Neural cell (in vitro differentiated cells): ENCODE data around the gene CCDC77. TPM values are rescaled to one million over a fixed set of nuclear protein-coding genes. Genes with fewer than 3 reads are reported as not detected.

Experiments used
- H2AFZ ChIP-seq: fragments of 200-600, 300-800 bp; sonication (generic), shearing (Covaris generic); 2 replicates; pipeline ENCODE4 v1.6.0; 2014; ENCODE audit warnings: low read depth, mild to moderate bottlenecking, antibody characterized with exemption, low read length, moderate library complexity
- H3F3A ChIP-seq: fragments of 200-600 bp; shearing (Covaris generic); 2 replicates; pipeline ENCODE4 v1.6.1; 2016; ENCODE audit warnings: mild to moderate bottlenecking, moderate library complexity, mixed read lengths, antibody characterized with exemption, low read length; ENCODE audit not compliant: insufficient read depth, poor library complexity, severe bottlenecking
- H3K27ac ChIP-seq: fragments of 200-600, 300-800 bp; sonication (generic), shearing (Covaris generic); 2 replicates; pipeline ENCODE4 v1.5.1; 2014; ENCODE audit warnings: mild to moderate bottlenecking, low read length, moderate library complexity
- H3K27me3 ChIP-seq: fragments of 300-800, 200-600 bp; sonication (generic), shearing (Covaris generic); 2 replicates; pipeline ENCODE4 v1.6.0; 2014; ENCODE audit warnings: mild to moderate bottlenecking, low read depth, low read length, moderate library complexity; ENCODE audit not compliant: insufficient read depth
- H3K36me3 ChIP-seq: fragments of 300-800, 200-600 bp; sonication (generic), shearing (Covaris generic); 2 replicates; pipeline ENCODE4 v1.5.1; 2014; ENCODE audit warnings: mild to moderate bottlenecking, antibody characterized with exemption, low read length, moderate library complexity; ENCODE audit not compliant: insufficient read depth
- H3K4me2 ChIP-seq: fragments of 300-800, 200-600 bp; sonication (generic), shearing (Covaris generic); 2 replicates; pipeline ENCODE4 v1.6.0; 2014; ENCODE audit warnings: mild to moderate bottlenecking, low read length
- H3K4me3 ChIP-seq: fragments of 300-800, 200-600 bp; sonication (generic), shearing (Covaris generic); 2 replicates; pipeline ENCODE4 v1.5.1; 2014; ENCODE audit warnings: mild to moderate bottlenecking, low read length, moderate library complexity
- H3K79me2 ChIP-seq: fragments of 200-600 bp; shearing (Covaris generic); replicated peaks from 2 replicates; pipeline ENCODE4 v1.6.0; 2014; ENCODE audit warnings: mild to moderate bottlenecking, low read length, moderate library complexity; ENCODE audit not compliant: insufficient read depth
- H3K9ac ChIP-seq: fragments of 300-800, 200-600 bp; sonication (generic), shearing (Covaris generic); 2 replicates; pipeline ENCODE4 v1.6.1; 2016; ENCODE audit warnings: mild to moderate bottlenecking, low read length, mixed read lengths
- H3K9me2 ChIP-seq: fragments of 200-600 bp; shearing (Covaris generic); 2 replicates; pipeline ENCODE4 v1.6.1; 2016; ENCODE audit warnings: mild to moderate bottlenecking, low read length, mixed read lengths; ENCODE audit not compliant: insufficient read depth
- H3K9me3 ChIP-seq: fragments of 200-600, 300-800 bp; sonication (generic), shearing (Covaris generic); 2 replicates; pipeline ENCODE4 v1.6.1; 2016; ENCODE audit warnings: mild to moderate bottlenecking, mixed run types, low read length, moderate library complexity, mixed read lengths
- H4K20me1 ChIP-seq: fragments of 200-600 bp; shearing (Covaris generic); 2 replicates; pipeline ENCODE4 v1.6.1; 2016; ENCODE audit warnings: mild to moderate bottlenecking, mixed run types; ENCODE audit not compliant: insufficient read depth
- EP300 ChIP-seq: fragments of 450-650 bp; conservative IDR thresholded peaks from 2 replicates; pipeline ENCODE4 v1.6.1; 2014; ENCODE audit warnings: antibody characterized with exemption, mild to moderate bottlenecking, moderate library complexity; ENCODE audit not compliant: poor library complexity, severe bottlenecking
- EZH2 ChIP-seq: fragments of 200-600, 300-800 bp; shearing (Covaris generic), sonication (generic); IDR thresholded peaks from 2 replicates; pipeline ENCODE4 v1.6.1; 2014; ENCODE audit warnings: antibody characterized with exemption, low read length, borderline replicate concordance, mild to moderate bottlenecking; ENCODE audit not compliant: insufficient read depth, poor library complexity, severe bottlenecking
- MXI1 ChIP-seq: fragments of 450-650 bp; conservative IDR thresholded peaks from 2 replicates; pipeline ENCODE4 v1.6.1; 2014; ENCODE audit warnings: antibody characterized with exemption, mild to moderate bottlenecking; ENCODE audit not compliant: poor library complexity, severe bottlenecking
- POLR2AphosphoS5 ChIP-seq: IDR thresholded peaks from 2 replicates; pipeline ENCODE4 v1.6.1; 2012
- RAD21 ChIP-seq: fragments of 450-650 bp; conservative IDR thresholded peaks from 2 replicates; pipeline ENCODE4 v1.6.1; 2014; ENCODE audit warnings: antibody characterized with exemption, mild to moderate bottlenecking, moderate library complexity
- SMC3 ChIP-seq: fragments of 450-650 bp; conservative IDR thresholded peaks from 2 replicates; pipeline ENCODE4 v1.6.1; 2014; ENCODE audit warnings: antibody characterized with exemption, mild to moderate bottlenecking, moderate library complexity; ENCODE audit not compliant: poor library complexity
- TAF1 ChIP-seq: IDR thresholded peaks from 2 replicates; pipeline ENCODE4 v1.6.1; 2012; ENCODE audit warnings: low read depth
- polyA plus RNA-seq: library from polyadenylated mRNA; depleted of rRNA; stranded (reverse); fragments of >200 nt; gene quantifications from 2 replicates; pipeline ENCODE4 v1.2.3, GENCODE V29; 2014
- TF ChIP-seq, protein P1 (sequence below): fragments of 450-650 bp; IDR thresholded peaks from 2 replicates; pipeline ENCODE4 v1.5.1; 2014; ENCODE audit warnings: antibody characterized with exemption, mild to moderate bottlenecking, moderate library complexity; ENCODE audit not compliant: poor library complexity, severe bottlenecking
- TF ChIP-seq, protein P2 (sequence below): IDR thresholded peaks from 2 replicates; pipeline ENCODE4 v1.6.1; 2012; ENCODE audit warnings: borderline replicate concordance

CCDC77 gene
- polyA plus RNA-seq, 1 donor from 2014 or later = 42.9 TPM

DNA sequence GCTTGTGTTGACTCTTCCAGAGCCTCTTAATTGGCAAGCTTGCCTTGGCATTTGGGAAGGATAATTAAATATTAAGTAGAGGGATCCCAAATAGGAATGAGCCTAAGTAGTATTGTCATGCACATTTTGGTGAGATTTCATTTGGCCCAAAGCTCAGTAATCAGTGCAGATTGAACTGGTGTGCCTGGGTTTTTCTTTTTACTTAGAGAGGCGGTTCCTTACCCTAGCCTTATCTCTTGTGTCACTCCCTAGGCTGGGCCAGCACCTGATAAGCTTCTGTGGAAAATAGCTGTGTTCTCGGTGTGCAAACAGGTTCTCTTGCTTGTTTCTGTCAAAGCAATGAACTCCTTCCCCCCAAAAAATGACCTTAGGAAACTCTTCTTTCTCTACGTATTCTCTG lies 49.0 kb downstream of the CCDC77 start:
- Histone ChIP-seq H2AFZ (no peak overlapping the region), H4K20me1 (no peaks in the 10 kb centered on the region), H3K9me2 (no peaks in the 10 kb centered on the region), H3K27me3 (no peaks in the 10 kb centered on the region), H3K27ac (no peak overlapping the region), H3K79me2 (no peaks in the 10 kb centered on the region), H3F3A (no peaks in the 10 kb centered on the region), H3K36me3 (no peaks in the 10 kb centered on the region), H3K9me3 (no peaks in the 10 kb centered on the region), H3K4me2 (no peak overlapping the region), H3K4me3 (no peak overlapping the region), H3K9ac (no peak overlapping the region)
- TF ChIP-seq EP300 (no peak), POLR2AphosphoS5 (no peak), SMC3 (no peak), TAF1 (no peak), EZH2 (no peak), MXI1 (no peak), RAD21 (no peak)
- TF ChIP-seq, protein P1, sequence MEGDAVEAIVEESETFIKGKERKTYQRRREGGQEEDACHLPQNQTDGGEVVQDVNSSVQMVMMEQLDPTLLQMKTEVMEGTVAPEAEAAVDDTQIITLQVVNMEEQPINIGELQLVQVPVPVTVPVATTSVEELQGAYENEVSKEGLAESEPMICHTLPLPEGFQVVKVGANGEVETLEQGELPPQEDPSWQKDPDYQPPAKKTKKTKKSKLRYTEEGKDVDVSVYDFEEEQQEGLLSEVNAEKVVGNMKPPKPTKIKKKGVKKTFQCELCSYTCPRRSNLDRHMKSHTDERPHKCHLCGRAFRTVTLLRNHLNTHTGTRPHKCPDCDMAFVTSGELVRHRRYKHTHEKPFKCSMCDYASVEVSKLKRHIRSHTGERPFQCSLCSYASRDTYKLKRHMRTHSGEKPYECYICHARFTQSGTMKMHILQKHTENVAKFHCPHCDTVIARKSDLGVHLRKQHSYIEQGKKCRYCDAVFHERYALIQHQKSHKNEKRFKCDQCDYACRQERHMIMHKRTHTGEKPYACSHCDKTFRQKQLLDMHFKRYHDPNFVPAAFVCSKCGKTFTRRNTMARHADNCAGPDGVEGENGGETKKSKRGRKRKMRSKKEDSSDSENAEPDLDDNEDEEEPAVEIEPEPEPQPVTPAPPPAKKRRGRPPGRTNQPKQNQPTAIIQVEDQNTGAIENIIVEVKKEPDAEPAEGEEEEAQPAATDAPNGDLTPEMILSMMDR = no peak
- TF ChIP-seq, protein P2, sequence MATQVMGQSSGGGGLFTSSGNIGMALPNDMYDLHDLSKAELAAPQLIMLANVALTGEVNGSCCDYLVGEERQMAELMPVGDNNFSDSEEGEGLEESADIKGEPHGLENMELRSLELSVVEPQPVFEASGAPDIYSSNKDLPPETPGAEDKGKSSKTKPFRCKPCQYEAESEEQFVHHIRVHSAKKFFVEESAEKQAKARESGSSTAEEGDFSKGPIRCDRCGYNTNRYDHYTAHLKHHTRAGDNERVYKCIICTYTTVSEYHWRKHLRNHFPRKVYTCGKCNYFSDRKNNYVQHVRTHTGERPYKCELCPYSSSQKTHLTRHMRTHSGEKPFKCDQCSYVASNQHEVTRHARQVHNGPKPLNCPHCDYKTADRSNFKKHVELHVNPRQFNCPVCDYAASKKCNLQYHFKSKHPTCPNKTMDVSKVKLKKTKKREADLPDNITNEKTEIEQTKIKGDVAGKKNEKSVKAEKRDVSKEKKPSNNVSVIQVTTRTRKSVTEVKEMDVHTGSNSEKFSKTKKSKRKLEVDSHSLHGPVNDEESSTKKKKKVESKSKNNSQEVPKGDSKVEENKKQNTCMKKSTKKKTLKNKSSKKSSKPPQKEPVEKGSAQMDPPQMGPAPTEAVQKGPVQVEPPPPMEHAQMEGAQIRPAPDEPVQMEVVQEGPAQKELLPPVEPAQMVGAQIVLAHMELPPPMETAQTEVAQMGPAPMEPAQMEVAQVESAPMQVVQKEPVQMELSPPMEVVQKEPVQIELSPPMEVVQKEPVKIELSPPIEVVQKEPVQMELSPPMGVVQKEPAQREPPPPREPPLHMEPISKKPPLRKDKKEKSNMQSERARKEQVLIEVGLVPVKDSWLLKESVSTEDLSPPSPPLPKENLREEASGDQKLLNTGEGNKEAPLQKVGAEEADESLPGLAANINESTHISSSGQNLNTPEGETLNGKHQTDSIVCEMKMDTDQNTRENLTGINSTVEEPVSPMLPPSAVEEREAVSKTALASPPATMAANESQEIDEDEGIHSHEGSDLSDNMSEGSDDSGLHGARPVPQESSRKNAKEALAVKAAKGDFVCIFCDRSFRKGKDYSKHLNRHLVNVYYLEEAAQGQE = no peak

DNA sequence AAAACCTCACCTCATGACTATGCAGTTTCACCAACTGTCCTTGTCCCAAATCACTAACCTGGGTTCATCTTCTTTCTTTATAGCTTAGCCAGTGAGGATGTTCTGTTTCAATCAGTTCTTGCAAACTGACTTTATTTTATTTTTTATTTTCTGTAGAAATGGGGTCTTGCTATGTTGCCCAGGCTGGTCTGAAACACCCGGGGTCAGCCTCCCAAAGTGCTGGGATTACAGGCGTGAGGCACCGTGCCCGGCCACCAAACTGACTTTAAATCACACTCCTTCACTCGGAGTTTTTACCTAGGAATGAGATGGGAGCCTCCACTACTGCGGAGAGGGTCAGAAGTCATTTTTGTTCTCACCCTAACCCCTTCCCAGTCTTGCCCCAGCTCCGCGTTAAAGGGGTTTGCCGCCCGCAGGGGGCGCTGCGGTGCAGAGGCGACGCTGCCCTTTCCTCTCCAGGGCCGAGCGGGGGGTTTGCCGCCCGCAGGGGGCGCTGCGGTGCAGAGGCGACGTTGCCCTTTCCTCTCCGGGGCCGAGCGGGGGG lies 51.3 kb downstream of the CCDC77 start:
- Histone ChIP-seq H3K9ac (no peak overlapping the region), H3K27me3 (no peaks in the 10 kb centered on the region), H3K4me3 (no peak overlapping the region), H3K4me2 (no peak overlapping the region), H2AFZ (no peak overlapping the region), H3K27ac (no peak overlapping the region), H3F3A (no peaks in the 10 kb centered on the region), H3K9me3 (no peaks in the 10 kb centered on the region), H3K36me3 (no peaks in the 10 kb centered on the region), H3K9me2 (no peaks in the 10 kb centered on the region), H3K79me2 (no peaks in the 10 kb centered on the region), H4K20me1 (no peaks in the 10 kb centered on the region)
- TF ChIP-seq TAF1 (no peak), MXI1 (no peak), EP300 (no peak), EZH2 (no peak), SMC3 (no peak), RAD21 (no peak), POLR2AphosphoS5 (no peak)
- TF ChIP-seq, protein P1 = no peak
- TF ChIP-seq, protein P2 = no peak
